BE2C (cell line): ENCODE measurements around the gene TMEM198.

Experiments
- DNase-seq: peaks from one replicate; pipeline ENCODE4 v3.0.0-alpha.2; 2020
- H3K27me3 ChIP-seq: fragments of 250-450 bp; sonication (Bioruptor Pico); 2 replicates; pipeline ENCODE4 v1.5.1; 2020; ENCODE audit warnings: mild to moderate bottlenecking
- H3K36me3 ChIP-seq: fragments of 250-450 bp; sonication (Bioruptor Pico); 2 replicates; pipeline ENCODE4 v1.5.1; 2020; ENCODE audit warnings: mild to moderate bottlenecking
- H3K4me1 ChIP-seq: fragments of 250-450 bp; sonication (Bioruptor Pico); 2 replicates; pipeline ENCODE4 v1.5.1; 2020
- H3K4me3 ChIP-seq: 2 replicates; pipeline ENCODE4 v1.5.1; 2011; ENCODE audit warnings: low read depth, low read length
- H3K9me3 ChIP-seq: fragments of 250-450 bp; sonication (Bioruptor Pico); 2 replicates; pipeline ENCODE4 v1.5.1; 2020
- TF ChIP-seq, protein P1 (sequence below): IDR thresholded peaks from 2 replicates; pipeline ENCODE4 v1.5.1; 2012; ENCODE audit warnings: mild to moderate bottlenecking, low read depth, low read length

TMEM198 gene

DNA sequence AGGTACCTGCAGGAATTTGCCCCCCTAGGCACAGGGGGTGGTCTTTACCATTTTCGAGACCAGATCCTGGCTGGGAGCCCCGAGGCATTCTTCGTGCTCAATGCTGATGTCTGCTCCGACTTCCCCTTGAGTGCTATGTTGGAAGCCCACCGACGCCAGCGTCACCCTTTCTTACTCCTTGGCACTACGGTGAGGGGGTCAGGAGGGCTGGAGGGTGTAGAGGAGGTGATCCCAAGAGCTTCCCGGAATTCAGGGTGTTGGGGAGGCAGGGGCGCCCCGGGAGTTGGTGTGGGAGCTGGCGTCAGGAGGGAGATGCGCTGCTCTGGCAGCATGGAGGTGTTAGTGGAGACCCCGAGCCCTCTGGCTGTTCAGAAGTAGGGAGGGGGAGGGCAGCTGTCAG lies 42.0 kb upstream of the TMEM198 start:
- TF ChIP-seq, protein P1, sequence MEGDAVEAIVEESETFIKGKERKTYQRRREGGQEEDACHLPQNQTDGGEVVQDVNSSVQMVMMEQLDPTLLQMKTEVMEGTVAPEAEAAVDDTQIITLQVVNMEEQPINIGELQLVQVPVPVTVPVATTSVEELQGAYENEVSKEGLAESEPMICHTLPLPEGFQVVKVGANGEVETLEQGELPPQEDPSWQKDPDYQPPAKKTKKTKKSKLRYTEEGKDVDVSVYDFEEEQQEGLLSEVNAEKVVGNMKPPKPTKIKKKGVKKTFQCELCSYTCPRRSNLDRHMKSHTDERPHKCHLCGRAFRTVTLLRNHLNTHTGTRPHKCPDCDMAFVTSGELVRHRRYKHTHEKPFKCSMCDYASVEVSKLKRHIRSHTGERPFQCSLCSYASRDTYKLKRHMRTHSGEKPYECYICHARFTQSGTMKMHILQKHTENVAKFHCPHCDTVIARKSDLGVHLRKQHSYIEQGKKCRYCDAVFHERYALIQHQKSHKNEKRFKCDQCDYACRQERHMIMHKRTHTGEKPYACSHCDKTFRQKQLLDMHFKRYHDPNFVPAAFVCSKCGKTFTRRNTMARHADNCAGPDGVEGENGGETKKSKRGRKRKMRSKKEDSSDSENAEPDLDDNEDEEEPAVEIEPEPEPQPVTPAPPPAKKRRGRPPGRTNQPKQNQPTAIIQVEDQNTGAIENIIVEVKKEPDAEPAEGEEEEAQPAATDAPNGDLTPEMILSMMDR = no peak
- Histone ChIP-seq H3K9me3 (no peaks in the 10 kb centered on the region; the same call in 1 of the 2 replicates), H3K4me1 (peaks cover 57% of the 10 kb centered on the region), H3K27me3 (no peaks in the 10 kb centered on the region), H3K36me3 (peaks cover 8% of the 10 kb centered on the region; the same call in 1 of the 2 replicates), H3K4me3 (no peak overlapping the region)
- DNase-seq = no peak

DNA sequence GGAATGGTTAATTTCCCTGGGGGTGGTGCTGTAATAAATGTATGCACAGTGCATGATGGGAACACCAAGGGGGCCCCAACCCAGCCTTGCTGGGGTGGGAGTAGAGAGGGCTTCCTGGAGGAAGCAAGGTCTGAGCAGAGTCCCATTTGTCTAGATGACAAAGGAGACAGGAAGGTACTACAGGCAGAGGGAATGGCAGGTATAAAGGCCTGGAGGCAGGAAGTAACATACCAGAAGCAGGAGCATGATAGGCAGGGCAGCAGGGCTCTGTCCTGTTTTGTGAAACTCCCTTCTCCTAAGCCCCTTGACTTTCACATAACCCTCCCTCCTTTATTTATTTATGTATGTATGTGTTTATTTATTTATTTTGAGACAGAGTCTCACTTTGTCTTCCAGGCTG lies 41.2 kb upstream of the TMEM198 start:
- Histone ChIP-seq H3K9me3 (no peaks in the 10 kb centered on the region), H3K4me3 (no peak overlapping the region), H3K4me1 (peaks cover 61% of the 10 kb centered on the region), H3K36me3 (peaks cover 8% of the 10 kb centered on the region; the same call in 1 of the 2 replicates), H3K27me3 (no peaks in the 10 kb centered on the region)
- DNase-seq = no peak
- TF ChIP-seq, protein P1 = no peak

DNA sequence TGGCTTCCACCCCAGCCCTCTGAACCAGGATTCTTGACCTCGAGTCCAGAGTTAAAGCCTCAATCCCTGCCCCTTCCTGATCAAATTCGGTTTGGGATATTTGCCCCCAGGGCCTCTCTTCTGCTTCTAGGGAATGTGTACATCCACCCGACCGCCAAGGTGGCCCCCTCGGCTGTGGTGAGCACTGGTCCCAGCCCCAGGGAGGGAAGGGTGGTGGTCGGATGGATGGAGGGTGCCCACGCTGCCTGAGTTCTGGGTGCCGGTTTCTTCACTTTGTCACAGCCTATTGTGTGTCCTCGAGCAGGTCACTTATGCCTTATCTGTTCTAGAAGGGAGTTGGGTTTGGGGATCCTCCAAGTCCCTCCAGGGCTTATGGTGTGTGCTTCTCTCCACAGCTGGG lies 38.2 kb upstream of the TMEM198 start:
- peaks cover 70% of the 10 kb centered on the region for H3K4me1 ChIP-seq
- H3K36me3 ChIP-seq = peaks cover 8% of the 10 kb centered on the region; the same call in 1 of the 2 replicates

DNA sequence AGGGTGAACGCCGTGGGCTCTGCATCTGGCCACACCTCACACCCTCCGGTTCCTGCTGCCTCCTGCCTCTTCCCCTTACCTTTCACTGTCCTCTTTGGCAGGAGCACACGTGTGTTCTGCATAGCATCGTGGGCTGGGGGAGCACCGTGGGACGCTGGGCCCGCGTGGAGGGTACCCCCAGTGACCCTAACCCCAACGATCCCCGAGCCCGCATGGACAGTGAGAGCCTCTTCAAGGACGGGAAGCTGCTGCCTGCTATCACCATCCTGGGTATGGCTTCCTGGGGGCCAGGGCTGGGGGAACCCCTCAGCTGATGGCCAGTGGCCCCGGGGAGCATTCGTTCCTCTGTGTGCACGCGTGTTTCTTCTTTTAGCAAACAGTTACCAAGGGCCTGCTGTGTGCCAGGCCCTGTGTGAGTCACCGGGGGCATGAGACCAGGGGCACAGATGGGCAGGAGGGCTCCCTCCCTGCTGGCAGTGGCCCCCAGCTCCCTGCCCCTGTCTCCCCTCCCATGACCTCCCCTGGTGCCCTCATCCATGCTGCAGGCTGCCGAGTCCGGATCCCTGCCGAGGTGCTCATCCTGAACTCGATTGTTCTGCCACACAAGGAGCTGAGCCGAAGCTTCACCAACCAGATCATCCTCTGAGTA lies 37.6 kb upstream of the TMEM198 start:
- Histone ChIP-seq H3K9me3 (no peaks in the 10 kb centered on the region), H3K4me1 (peaks cover 75% of the 10 kb centered on the region), H3K27me3 (no peaks in the 10 kb centered on the region), H3K4me3 (no peak overlapping the region), H3K36me3 (peaks cover 8% of the 10 kb centered on the region; the same call in 1 of the 2 replicates)
- no peak for DNase-seq
- TF ChIP-seq, protein P1 = no peak

More for the DNA sequence above, 38.2 kb upstream of the TMEM198 start:
- Histone ChIP-seq H3K4me3 (no peak overlapping the region), H3K27me3 (no peaks in the 10 kb centered on the region), H3K9me3 (no peaks in the 10 kb centered on the region)
- TF ChIP-seq, protein P1 = no peak
- no peak for DNase-seq

DNA sequence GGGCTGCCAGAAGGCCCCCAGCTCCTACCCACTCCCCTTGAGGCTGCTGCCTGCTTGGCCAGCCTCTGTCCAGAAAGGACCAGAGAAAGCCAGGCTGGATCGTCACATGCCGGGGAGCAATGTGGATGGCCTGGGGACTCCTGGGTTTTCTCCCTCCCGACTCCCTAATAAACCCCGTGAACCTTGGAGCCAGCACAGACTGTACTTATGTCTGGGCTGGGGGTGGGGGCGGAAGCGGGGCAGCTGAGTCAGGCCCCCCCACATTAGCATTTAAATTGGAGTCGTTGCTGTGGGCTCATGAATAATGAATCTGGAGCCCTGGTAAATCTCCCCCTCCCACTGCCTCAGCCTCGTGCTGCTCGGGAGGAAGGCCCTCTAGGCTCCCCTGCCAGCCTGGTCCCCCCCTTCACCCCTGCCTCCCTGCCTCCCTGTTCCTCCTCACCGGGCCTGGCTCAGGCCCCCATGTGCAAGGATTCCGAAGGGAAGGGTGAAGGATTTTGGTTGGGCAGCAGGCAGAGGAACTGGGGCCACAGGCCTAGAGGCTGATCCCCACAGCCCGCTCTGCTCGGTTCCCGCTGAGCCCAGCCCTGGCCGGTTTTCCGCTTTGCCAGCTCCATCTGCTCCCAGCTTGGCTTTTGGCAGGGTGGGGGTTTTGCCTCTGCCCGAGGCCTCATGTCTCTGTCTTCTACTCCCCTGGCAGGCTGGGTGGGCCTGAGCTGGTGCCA lies 36.9 kb upstream of the TMEM198 start:
- H3K4me3 ChIP-seq = no peak overlapping the region
- H3K9me3 ChIP-seq = no peaks in the 10 kb centered on the region
- TF ChIP-seq, protein P1 = no peak
- no peaks in the 10 kb centered on the region for H3K27me3 ChIP-seq
- peaks cover 8% of the 10 kb centered on the region; the same call in 1 of the 2 replicates for H3K36me3 ChIP-seq
- H3K4me1 ChIP-seq = peaks cover 75% of the 10 kb centered on the region
- DNase-seq = peak; percentile 83
